PC-9 (cell line): ENCODE results near the gene DNM1. TPM values are rescaled to one million over a fixed set of nuclear protein-coding genes. Genes with fewer than 3 reads are reported as not detected.

Source experiments
- BruUV-seq: library from RNA; stranded (reverse); fragments of 400-500 nt; replicated peaks from 2 replicates; lab custom pipeline; 2021; lab: Mats Ljungman, UMichigan
- CTCF ChIA-PET: fragments of 300-600 bp; sonication (Branson Sonifier 250); formaldehyde crosslinking; loops from one replicate; lab custom pipeline; 2022; ENCODE audit warnings: antibody characterized with exemption; lab: Charles Lee
- POLR2A ChIA-PET: fragments of 300-600 bp; sonication (Branson Sonifier 250); formaldehyde crosslinking; loops from one replicate; lab custom pipeline; 2022; ENCODE audit warnings: antibody characterized with exemption; ENCODE audit not compliant: unreplicated experiment; lab: Charles Lee
- DNase-seq, 2 experiments: peaks; one replicate each; pipeline versions ENCODE4 v3.0.0 to v3.0.0-alpha.2; 2015 to 2022; ENCODE audit warnings: mixed read lengths in 1 of 2
- H2AFZ ChIP-seq: fragments of 200-600 bp; sonication (generic); 2 replicates; pipeline ENCODE4 v1.8.1; 2017; ENCODE audit warnings: antibody characterized with exemption
- H3F3A ChIP-seq: fragments of 200-600 bp; sonication (generic); 2 replicates; pipeline ENCODE4 v1.8.1; 2017; ENCODE audit warnings: antibody characterized with exemption, mild to moderate bottlenecking, low read depth; ENCODE audit not compliant: insufficient read depth
- H3K27ac ChIP-seq: fragments of 200-600 bp; sonication (generic); 2 replicates; pipeline ENCODE4 v1.6.1; 2016; ENCODE audit warnings: mixed run types
- H3K27me3 ChIP-seq: fragments of 200-600 bp; sonication (generic); 2 replicates; pipeline ENCODE4 v1.6.1; 2016; ENCODE audit warnings: low read depth, mixed run types; ENCODE audit not compliant: insufficient read depth
- H3K36me3 ChIP-seq: fragments of 200-600 bp; sonication (generic); 2 replicates; pipeline ENCODE4 v1.6.1; 2016; ENCODE audit warnings: low read depth, mixed run types
- H3K4me1 ChIP-seq: fragments of 200-600 bp; sonication (generic); replicated peaks from 2 replicates; pipeline ENCODE4 v1.6.1; 2016; ENCODE audit warnings: mixed run types; ENCODE audit not compliant: insufficient read depth
- H3K4me2 ChIP-seq: fragments of 200-600 bp; sonication (generic); 2 replicates; pipeline ENCODE4 v1.6.1; 2017; ENCODE audit warnings: mixed run types
- H3K4me3 ChIP-seq: fragments of 200-600 bp; sonication (generic); 2 replicates; pipeline ENCODE4 v1.6.1; 2016; ENCODE audit warnings: mixed run types
- H3K79me2 ChIP-seq: fragments of 200-600 bp; sonication (generic); 2 replicates; pipeline ENCODE4 v1.6.1; 2017; ENCODE audit warnings: low read depth, mixed run types
- H3K9me2 ChIP-seq: fragments of 200-600 bp; sonication (generic); 2 replicates; pipeline ENCODE4 v1.8.1; 2017; ENCODE audit warnings: mild to moderate bottlenecking; ENCODE audit not compliant: insufficient read depth
- H3K9me3 ChIP-seq: fragments of 200-600 bp; sonication (generic); 2 replicates; pipeline ENCODE4 v1.8.1; 2016; ENCODE audit warnings: low read depth; ENCODE audit not compliant: insufficient read depth
- H4K20me1 ChIP-seq: fragments of 200-600 bp; sonication (generic); 2 replicates; pipeline ENCODE4 v1.8.1; 2017; ENCODE audit not compliant: insufficient read depth
- EZH2 ChIP-seq: fragments of 200-600 bp; sonication (generic); IDR thresholded peaks from 2 replicates; pipeline ENCODE4 v1.8.0; 2017; ENCODE audit warnings: antibody characterized with exemption, low read depth
- intact Hi-C: fragments of 100-400 bp; cut with micrococcal nuclease; formaldehyde crosslinking; loops from one replicate; pipeline ENCODE4 v1.10.0; 2022; ENCODE audit not compliant: unreplicated experiment
- total RNA-seq: library from RNA; stranded (reverse); gene quantifications from 2 replicates; pipeline ENCODE4 v1.2.3, GENCODE V29; 2021
- TF ChIP-seq, protein P1 (sequence below): fragments of 200-600 bp; sonication (generic); conservative IDR thresholded peaks from 2 replicates; pipeline ENCODE4 v1.6.1; 2017; ENCODE audit warnings: mixed run types, antibody characterized with exemption, mild to moderate bottlenecking, moderate library complexity

Gene DNM1
- total RNA-seq, 1 experiment from 2014 or later, result 134 TPM

DNA sequence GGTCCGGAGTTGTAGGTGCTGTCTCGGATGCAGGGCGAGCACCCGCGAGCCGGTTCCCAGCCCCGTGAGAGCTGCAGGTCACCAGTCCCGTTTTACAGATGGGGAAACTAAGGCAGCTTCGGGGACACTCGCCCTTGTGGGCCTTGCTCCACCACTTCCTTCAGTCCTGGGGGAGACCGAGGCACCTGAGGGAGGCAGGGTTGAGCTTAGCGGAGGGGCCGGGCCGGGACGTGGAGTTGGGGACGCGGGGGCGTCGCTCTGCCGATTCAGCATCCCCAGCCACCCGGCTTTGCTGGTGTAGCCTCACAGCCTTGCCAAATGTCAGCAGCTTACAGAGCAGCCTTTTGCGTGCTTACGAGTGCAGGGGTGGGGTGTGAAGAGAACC, 42.6 kb upstream of the DNM1 start:
- Histone ChIP-seq H4K20me1 (no peaks in the 10 kb centered on the region; the same call in 1 of the 2 replicates), H3K27ac (no peak overlapping the region), H2AFZ (peak overlapping the region; percentile 80), H3F3A (peaks cover 13% of the 10 kb centered on the region; the same call in 1 of the 2 replicates), H3K4me3 (peak overlapping the region; percentile 90), H3K9me3 (no peaks in the 10 kb centered on the region), H3K27me3 (no peaks in the 10 kb centered on the region), H3K9me2 (no peaks in the 10 kb centered on the region), H3K4me1 (0 out of 2 replicates have a peak, but pooled peaks cover 9% of the 10 kb centered on the region), H3K36me3 (no peaks in the 10 kb centered on the region), H3K4me2 (peak overlapping the region; percentile 84), H3K79me2 (0 out of 2 replicates have a peak, but pooled peaks cover 5% of the 10 kb centered on the region)
- CTCF ChIA-PET, result no interaction called here
- TSS peak; percentile 33 for BruUV-seq
- POLR2A ChIA-PET, result interaction anchor here (0.5 to 1.1 kb wide), 8 partner anchors 10 to 263 kb away, joined by 3 to 15 read pairs (median 4); no protein-coding TSS in a partner anchor
- TF ChIP-seq, protein P1, sequence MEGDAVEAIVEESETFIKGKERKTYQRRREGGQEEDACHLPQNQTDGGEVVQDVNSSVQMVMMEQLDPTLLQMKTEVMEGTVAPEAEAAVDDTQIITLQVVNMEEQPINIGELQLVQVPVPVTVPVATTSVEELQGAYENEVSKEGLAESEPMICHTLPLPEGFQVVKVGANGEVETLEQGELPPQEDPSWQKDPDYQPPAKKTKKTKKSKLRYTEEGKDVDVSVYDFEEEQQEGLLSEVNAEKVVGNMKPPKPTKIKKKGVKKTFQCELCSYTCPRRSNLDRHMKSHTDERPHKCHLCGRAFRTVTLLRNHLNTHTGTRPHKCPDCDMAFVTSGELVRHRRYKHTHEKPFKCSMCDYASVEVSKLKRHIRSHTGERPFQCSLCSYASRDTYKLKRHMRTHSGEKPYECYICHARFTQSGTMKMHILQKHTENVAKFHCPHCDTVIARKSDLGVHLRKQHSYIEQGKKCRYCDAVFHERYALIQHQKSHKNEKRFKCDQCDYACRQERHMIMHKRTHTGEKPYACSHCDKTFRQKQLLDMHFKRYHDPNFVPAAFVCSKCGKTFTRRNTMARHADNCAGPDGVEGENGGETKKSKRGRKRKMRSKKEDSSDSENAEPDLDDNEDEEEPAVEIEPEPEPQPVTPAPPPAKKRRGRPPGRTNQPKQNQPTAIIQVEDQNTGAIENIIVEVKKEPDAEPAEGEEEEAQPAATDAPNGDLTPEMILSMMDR, result no peak
- TF ChIP-seq EZH2, result no peak
- DNase-seq, result peak in 1 of 2 experiments; percentile 34
- intact Hi-C loops, result loop anchor here (1.0 to 2.0 kb wide), 2 partner anchors 16 to 32 kb away; no protein-coding TSS in a partner anchor

DNA sequence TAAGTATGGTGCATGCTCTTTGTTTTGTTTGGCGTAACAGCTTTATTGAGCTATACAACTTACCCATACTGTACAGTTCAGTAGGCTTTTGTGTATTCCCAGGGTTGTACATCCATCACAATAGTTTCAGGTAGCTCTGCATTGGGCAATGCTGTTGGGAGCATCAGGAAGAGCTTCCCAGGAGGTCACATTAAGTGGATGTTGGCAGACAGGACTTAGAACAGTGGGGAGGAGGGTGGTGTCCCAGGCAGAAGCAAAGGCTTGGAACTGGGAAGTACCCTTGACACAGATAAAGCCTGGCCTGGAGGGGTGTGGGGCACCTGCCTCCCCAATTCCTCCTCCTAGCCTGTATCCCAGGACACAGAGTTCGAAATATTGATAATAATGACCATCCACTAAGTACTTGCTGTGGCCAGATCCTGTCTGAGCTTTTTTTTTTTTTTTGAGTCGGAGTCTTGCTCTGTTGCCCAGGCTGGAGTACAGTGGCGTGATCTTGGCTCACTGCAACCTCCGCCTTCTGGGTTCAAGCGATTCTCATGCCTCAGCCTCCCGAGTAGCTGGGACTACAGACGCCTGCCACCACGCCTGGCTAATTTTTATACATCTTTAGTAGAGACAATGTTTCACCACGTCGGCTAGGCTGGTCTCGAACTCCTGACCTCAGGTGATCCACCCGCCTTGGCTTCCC, 41.8 kb upstream of the DNM1 start:
- TF ChIP-seq EZH2, result no peak
- TF ChIP-seq, protein P1, result no peak
- Histone ChIP-seq H4K20me1 (no peaks in the 10 kb centered on the region; the same call in 1 of the 2 replicates), H3K36me3 (no peaks in the 10 kb centered on the region), H3K4me1 (0 out of 2 replicates have a peak, but pooled peaks cover 9% of the 10 kb centered on the region), H3K4me3 (peak overlapping the region; percentile 90), H3K27me3 (no peaks in the 10 kb centered on the region), H3K9me2 (no peaks in the 10 kb centered on the region), H3K27ac (no peak overlapping the region), H3K9me3 (no peaks in the 10 kb centered on the region), H3K4me2 (peak overlapping the region; percentile 84), H3F3A (peaks cover 5% of the 10 kb centered on the region; the same call in 1 of the 2 replicates), H3K79me2 (0 out of 2 replicates have a peak, but pooled peaks cover 5% of the 10 kb centered on the region), H2AFZ (no peak overlapping the region)
- ChIA-PET CTCF (no interaction called here), POLR2A (interaction anchor here (0.6 kb wide), 1 partner anchor 1601 kb away, joined by 4 read pairs; no protein-coding TSS in a partner anchor)
- no TSS peak for BruUV-seq
- DNase-seq, result no peak
- intact Hi-C loops, result loop anchor here (2.0 kb wide), 1 partner anchor 15 kb away; no protein-coding TSS in a partner anchor

DNA sequence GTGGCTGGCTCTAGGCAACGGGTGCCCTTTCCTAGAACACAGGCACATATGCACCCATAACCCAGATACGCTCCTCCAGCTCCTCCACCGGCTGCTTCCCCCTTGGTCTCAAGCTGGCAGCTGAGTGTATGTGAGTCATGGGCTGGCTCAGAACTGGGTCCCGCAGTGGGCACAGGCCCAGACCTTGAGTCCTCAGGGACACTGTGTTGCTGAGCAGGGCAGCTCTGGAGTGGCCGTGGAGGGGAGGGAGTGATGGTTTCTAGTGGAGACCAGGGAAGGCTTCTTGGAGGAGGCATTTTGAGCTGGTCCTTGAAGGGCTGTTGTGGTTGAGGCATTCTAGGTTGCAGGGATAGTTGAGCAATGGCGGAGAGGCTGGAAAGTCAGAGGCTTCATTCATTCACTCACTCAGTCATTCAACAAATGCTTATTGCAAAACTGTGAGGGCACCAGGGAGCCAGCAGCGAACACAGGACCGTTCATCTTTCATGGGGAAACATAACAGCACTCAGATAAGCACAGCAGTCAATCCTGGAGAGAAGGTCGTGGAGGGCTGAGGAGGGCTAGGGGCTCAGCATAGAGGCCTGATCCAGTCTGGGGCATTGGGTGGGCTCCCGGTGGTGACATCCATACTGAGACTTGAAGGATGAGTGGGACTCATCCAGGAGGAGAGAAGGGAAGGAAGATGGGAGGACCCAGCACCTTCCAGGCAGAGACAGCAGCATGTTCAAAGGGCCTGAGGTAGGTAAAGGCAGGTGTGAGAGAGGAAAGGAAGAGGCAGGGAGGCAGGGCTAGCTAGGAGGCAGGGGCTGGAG, 40.8 kb upstream of the DNM1 start:
- BruUV-seq, result no TSS peak
- Histone ChIP-seq H4K20me1 (no peaks in the 10 kb centered on the region; the same call in 1 of the 2 replicates), H3K9me2 (no peaks in the 10 kb centered on the region), H3K4me3 (no peak overlapping the region), H3F3A (peaks cover 5% of the 10 kb centered on the region; the same call in 1 of the 2 replicates), H3K4me1 (0 out of 2 replicates have a peak, but pooled peaks cover 9% of the 10 kb centered on the region), H3K9me3 (no peaks in the 10 kb centered on the region), H3K4me2 (no peak overlapping the region), H2AFZ (no peak overlapping the region), H3K27ac (no peak overlapping the region), H3K79me2 (0 out of 2 replicates have a peak, but pooled peaks cover 5% of the 10 kb centered on the region), H3K36me3 (no peaks in the 10 kb centered on the region), H3K27me3 (no peaks in the 10 kb centered on the region)
- TF ChIP-seq, protein P1, result no peak
- TF ChIP-seq EZH2, result no peak
- ChIA-PET CTCF (no interaction called here), POLR2A (interaction anchor here (0.6 kb wide), 1 partner anchor 1600 kb away, joined by 4 read pairs; no protein-coding TSS in a partner anchor)
- intact Hi-C loops, result no loop called here
- peak in 1 of 2 experiments; percentile 31 for DNase-seq
